ENCODE data around the gene VAC14. TPM values are rescaled to one million over a fixed set of nuclear protein-coding genes. Genes with fewer than 3 reads are reported as not detected.
"Not testable (repeated sequence)": the region's sequence is repeated elsewhere in the genome, so short reads cannot be mapped to it uniquely, and the experiment has no call there.

Gene VAC14
- total RNA-seq, 1 donor from 2014 or later, result 17.9 TPM

- no peak for DNase-seq (ENCODE audit: low read depth in 2 of 2)
Observed at GRCh38 chr16:70647441-70648359, 153.3 kb downstream of the VAC14 start.

GRCh38 chr16:70646260-70647241 lies 154.4 kb downstream of the VAC14 start, which contains the start of gene IL34:
IL34 (plus strand) TSS chr16:70646559; CDS start chr16:70646948, 389 bp downstream.
- peak in 1 of 2 donors; percentile 83 for DNase-seq (ENCODE audit: low read depth in 2 of 2)

GRCh38 chr16:70644763-70645597 lies 156.0 kb downstream of the VAC14 start:
- DNase-seq (ENCODE audit: low read depth in 2 of 2), result no peak

- DNase-seq (ENCODE audit: low read depth in 2 of 2), result not testable (repeated sequence)
Observed at GRCh38 chr16:70643264-70643663, 157.7 kb downstream of the VAC14 start.

- DNase-seq (ENCODE audit: low read depth in 2 of 2), result no peak
Observed at GRCh38 chr16:70642633-70643032, 158.3 kb downstream of the VAC14 start.

GRCh38 chr16:70638814-70639792 lies 161.9 kb downstream of the VAC14 start:
- no peak for DNase-seq (ENCODE audit: low read depth in 2 of 2)

Other genes starting within 250 kb of the VAC14 start
- gene IL34, start 154.6 kb downstream of the VAC14 start, total RNA-seq, result 2.0 and 2.8 TPM in 2 replicates
- gene MTSS2, start 115.1 kb downstream of the VAC14 start, total RNA-seq, result 7.8 and 11.1 TPM in 2 replicates